H1 (cell line): ENCODE data around the gene RASGRF1. TPM values are rescaled to one million over a fixed set of nuclear protein-coding genes. Genes with fewer than 3 reads are reported as not detected.

Experiments
- CTCF ChIA-PET: fragments of 300-600 bp; sonication (Branson Sonifier 250); formaldehyde crosslinking; loops from one replicate; lab custom pipeline; 2021; ENCODE audit not compliant: partially characterized antibody; lab: Charles Lee
- POLR2A ChIA-PET: fragments of 300-600 bp; sonication (Branson Sonifier 250); formaldehyde crosslinking; loops from one replicate; lab custom pipeline; 2021; ENCODE audit warnings: inconsistent platforms; ENCODE audit not compliant: partially characterized antibody; lab: Charles Lee
- DNase-seq, 2 experiments: peaks; one replicate each; pipeline versions ENCODE4 v3.0.0 to v3.0.0-alpha.2; 2010 to 2022; ENCODE audit warnings: low spot score in 2 of 2, low read depth in 1 of 2, mixed read lengths in 1 of 2
- FAIRE-seq: peaks from 2 replicates; lab custom pipeline; 2011; peaks lifted over from hg19 to GRCh38; lab: Jason Lieb, UNC
- H2AFZ ChIP-seq: 2 replicates; pipeline ENCODE4 v1.8.1; 2012; ENCODE audit warnings: low read length, inconsistent platforms
- H2AK5ac ChIP-seq: 2 replicates; pipeline ENCODE4 v1.6.1; 2013; ENCODE audit warnings: low read depth, low read length
- H2BK120ac ChIP-seq: replicated peaks from 2 replicates; pipeline ENCODE3; 2013; ENCODE audit warnings: low read depth, low read length, inconsistent platforms
- H2BK12ac ChIP-seq: 2 replicates; pipeline ENCODE4 v1.6.1; 2013; ENCODE audit warnings: low read depth, low read length
- H2BK15ac ChIP-seq: 2 replicates; pipeline ENCODE4 v1.6.1; 2013; ENCODE audit warnings: low read length
- H2BK20ac ChIP-seq: 2 replicates; pipeline ENCODE4 v1.6.1; 2013; ENCODE audit warnings: low read length
- H2BK5ac ChIP-seq: 2 replicates; pipeline ENCODE4 v1.6.1; 2013; ENCODE audit warnings: low read depth, low read length
- H3K14ac ChIP-seq: 2 replicates; pipeline ENCODE4 v1.6.1; 2013; ENCODE audit warnings: inconsistent platforms; ENCODE audit not compliant: insufficient read length
- H3K18ac ChIP-seq: 2 replicates; pipeline ENCODE4 v1.6.1; 2013; ENCODE audit warnings: low read length; ENCODE audit errors: extremely low read depth
- H3K23ac ChIP-seq: 2 replicates; pipeline ENCODE4 v1.6.1; 2013; ENCODE audit warnings: inconsistent platforms; ENCODE audit not compliant: insufficient read length
- H3K23me2 ChIP-seq: 2 replicates; pipeline ENCODE4 v1.6.1; 2013; ENCODE audit warnings: low read depth, low read length
- H3K27ac ChIP-seq: 2 replicates; pipeline ENCODE4 v1.6.1; 2011; ENCODE audit warnings: low read depth, low read length, inconsistent platforms
- H3K27me3 ChIP-seq, 4 experiments: replicated peaks in 1 of 4; 1 replicate in 1 of 4; 2 replicates in 3 of 4; pipeline versions ENCODE4 v1.6.1 to v1.8.1; 2011 to 2013; ENCODE audit warnings: low read length in 3 of 4, mild to moderate bottlenecking in 3 of 4, inconsistent platforms in 2 of 4, mixed read lengths in 2 of 4, moderate library complexity in 1 of 4; ENCODE audit not compliant: control insufficient read depth in 3 of 4, insufficient read depth in 3 of 4; ENCODE audit errors: extremely low read depth in 1 of 4
- H3K36me3 ChIP-seq, 4 experiments: 2 replicates each; pipeline versions ENCODE4 v1.6.1 to v1.8.1; 2011 to 2013; ENCODE audit warnings: mild to moderate bottlenecking in 4 of 4, low read length in 3 of 4, moderate library complexity in 2 of 4, control low read depth in 1 of 4, inconsistent platforms in 1 of 4; ENCODE audit not compliant: insufficient read depth in 4 of 4, control insufficient read depth in 2 of 4
- H3K4ac ChIP-seq: replicated peaks from 2 replicates; pipeline ENCODE3; 2013; ENCODE audit warnings: low read length, low read depth, mixed read lengths, inconsistent platforms; ENCODE audit not compliant: insufficient read length
- H3K4me1 ChIP-seq, 4 experiments: replicated peaks in 1 of 4; 1 replicate in 1 of 4; 2 replicates in 3 of 4; pipeline versions ENCODE4 v1.6.1 to v1.8.1; 2011 to 2013; ENCODE audit warnings: low read length in 3 of 4, inconsistent platforms in 2 of 4, mixed read lengths in 1 of 4; ENCODE audit not compliant: insufficient read depth in 4 of 4, control insufficient read depth in 3 of 4
- H3K4me2 ChIP-seq, 2 experiments: 2 replicates each; pipeline versions ENCODE4 v1.6.1 to v1.8.1; 2011 to 2013; ENCODE audit warnings: low read depth in 2 of 2, low read length in 2 of 2, control low read depth in 1 of 2, inconsistent platforms in 1 of 2, mild to moderate bottlenecking in 1 of 2; ENCODE audit not compliant: insufficient read depth in 1 of 2
- H3K4me3 ChIP-seq, 4 experiments: fragments of 200-600, 300-600 bp in 1 of 4; sonication (generic), shearing (Covaris generic), sonication (Bioruptor Twin) in 1 of 4; 2 replicates each; pipeline versions ENCODE4 v1.5.1 to v1.8.1; 2011 to 2016; ENCODE audit warnings: low read length in 4 of 4, low read depth in 3 of 4, control low read depth in 2 of 4, inconsistent platforms in 2 of 4, mild to moderate bottlenecking in 2 of 4, mixed read lengths in 1 of 4, moderate library complexity in 1 of 4; ENCODE audit not compliant: insufficient read depth in 2 of 4; ENCODE audit errors: extremely low read depth in 1 of 4
- H3K56ac ChIP-seq: replicated peaks from 2 replicates; pipeline ENCODE3; 2013; ENCODE audit warnings: low read depth, mild to moderate bottlenecking, mixed read lengths, low read length, inconsistent platforms; ENCODE audit not compliant: insufficient read length
- H3K79me1 ChIP-seq: 2 replicates; pipeline ENCODE4 v1.6.1; 2013; ENCODE audit warnings: low read depth, low read length, control low read depth
- H3K79me2 ChIP-seq, 2 experiments: 2 replicates each; pipeline versions ENCODE4 v1.6.1 to v1.8.1; 2012 to 2013; ENCODE audit warnings: low read length in 2 of 2, mild to moderate bottlenecking in 2 of 2, inconsistent platforms in 1 of 2; ENCODE audit not compliant: insufficient read depth in 2 of 2, control insufficient read depth in 1 of 2
- H3K9ac ChIP-seq, 4 experiments: replicated peaks in 1 of 4; 1 replicate in 1 of 4; 2 replicates in 3 of 4; pipeline versions ENCODE4 v1.6.1 to v1.8.1; 2011 to 2013; ENCODE audit warnings: low read depth in 3 of 4, low read length in 3 of 4, control low read depth in 2 of 4, mild to moderate bottlenecking in 2 of 4, moderate library complexity in 2 of 4, inconsistent platforms in 1 of 4; ENCODE audit errors: extremely low read depth in 1 of 4
- H3K9me3 ChIP-seq, 2 experiments: 2 replicates each; pipeline versions ENCODE4 v1.6.1 to v1.8.1; 2012 to 2013; ENCODE audit warnings: mild to moderate bottlenecking in 2 of 2, moderate library complexity in 2 of 2, control low read depth in 1 of 2, inconsistent platforms in 1 of 2, low read depth in 1 of 2, low read length in 1 of 2, mixed read lengths in 1 of 2; ENCODE audit not compliant: insufficient read depth in 2 of 2
- H4K20me1 ChIP-seq, 2 experiments: replicated peaks in 1 of 2; 2 replicates each; pipeline versions ENCODE3 to v1.8.1; 2011 to 2013; ENCODE audit warnings: inconsistent platforms in 2 of 2, low read length in 2 of 2, mild to moderate bottlenecking in 1 of 2; ENCODE audit not compliant: insufficient read depth in 2 of 2, control insufficient read depth in 1 of 2
- H4K5ac ChIP-seq: 2 replicates; pipeline ENCODE4 v1.6.1; 2013; ENCODE audit warnings: low read length, low read depth, mixed read lengths, inconsistent platforms; ENCODE audit not compliant: insufficient read length
- H4K8ac ChIP-seq: 2 replicates; pipeline ENCODE4 v1.8.0; 2013; ENCODE audit warnings: mild to moderate bottlenecking, moderate library complexity, low read length, inconsistent platforms; ENCODE audit not compliant: insufficient read depth; ENCODE audit errors: extremely low read depth
- H4K91ac ChIP-seq: replicated peaks from 2 replicates; pipeline ENCODE3; 2013; ENCODE audit warnings: low read length, mixed read lengths, inconsistent platforms; ENCODE audit not compliant: insufficient read length
- CBX8 ChIP-seq: fragments of 300-800, 300-1000 bp; sonication (generic); IDR thresholded peaks from 2 replicates; pipeline ENCODE4 v1.7.1; 2016; ENCODE audit warnings: low read depth, low read length, borderline replicate concordance
- CEBPB ChIP-seq: IDR thresholded peaks from 2 replicates; pipeline ENCODE4 v1.6.1; 2012; ENCODE audit warnings: low read depth, low read length
- EGR1 ChIP-seq: IDR thresholded peaks from 2 replicates; pipeline ENCODE4 v1.6.1; 2011; ENCODE audit warnings: low read depth, low read length, borderline replicate concordance
- HDAC2 ChIP-seq, 2 experiments: fragments of 300-600 bp in 1 of 2; sonication (generic) in 1 of 2; IDR thresholded peaks; 2 replicates each; pipeline ENCODE4 v1.6.1; 2011 to 2012; ENCODE audit warnings: low read depth in 2 of 2, low read length in 2 of 2, mild to moderate bottlenecking in 2 of 2, moderate library complexity in 2 of 2, borderline replicate concordance in 1 of 2, inconsistent platforms in 1 of 2
- RBBP5 ChIP-seq: IDR thresholded peaks from 2 replicates; pipeline ENCODE4 v1.7.1; 2012; ENCODE audit warnings: low read depth, mild to moderate bottlenecking, inconsistent platforms, low read length, moderate library complexity, borderline replicate concordance
- WGBS, 2 experiments: shearing (Covaris generic) in 1 of 2; methylation state at CpG; one replicate each; pipeline versions ENCODE4 v1.1.6 to v1.1.7; 2013 to 2015; ENCODE audit warnings: low lambda C conversion rate in 2 of 2, mixed read lengths in 2 of 2, inconsistent platforms in 1 of 2, low coverage in 1 of 2, missing lambda C conversion rate in 1 of 2; ENCODE audit not compliant: insufficient replicate concordance in 2 of 2, insufficient coverage in 1 of 2, insufficient read length in 1 of 2; ENCODE audit errors: extremely low coverage in 1 of 2, missing lambda C conversion rate in 1 of 2; 5-methylcytosine and 5-hydroxymethylcytosine counted together
- polyA plus RNA-seq, 7 experiments: library from polyadenylated mRNA; depleted of rRNA in 3 of 7; stranded (reverse) in 5 of 7; unstranded in 2 of 7; fragments of >200 nt in 5 of 7; fragments of 200-250 nt in 2 of 7; gene quantifications; 1 replicate in 5 of 7; 2 replicates in 1 of 7; 4 replicates in 1 of 7; pipeline versions ENCODE4 v1.2.1 to v1.2.3, GENCODE V29; 2011 to 2013; ENCODE audit warnings: missing spikeins in 2 of 7, mixed read lengths in 2 of 7
- total RNA-seq: library from RNA; stranded (reverse); fragmentation: NEBNext Ultra II Directional; extraction: Animal tissue kit (Norgen Biotek cat#: 25700); gene quantifications from 2 replicates; pipeline ENCODE4 v1.2.1, GENCODE V29; 2021

Gene RASGRF1
- total and polyA plus RNA-seq, 2 of the 8 experiments (the other 6 are each of a cell fraction or from before 2014, with no cell fraction given), result 0.42 to 0.67 TPM

- ChIA-PET POLR2A (interaction anchor here (1.0 kb wide), 1 partner anchor 17 kb away, joined by 3 read pairs; no protein-coding TSS in a partner anchor), CTCF (interaction anchor here (0.7 to 15.0 kb wide), 48 partner anchors 9 to 344 kb away, joined by 3 to 352 read pairs (median 8); partner anchors contain the start of genes CTSH and RASGRF1)
- Histone ChIP-seq H2AFZ (no peak overlapping the region), H3K36me3 (no peaks in the 10 kb centered on the region), H3K27me3 (no peaks in the 10 kb centered on the region), H3K9me3 (no peaks in the 10 kb centered on the region; a peak in 1 of 4 replicates), H2BK5ac (no peak overlapping the region), H3K14ac (no peak overlapping the region), H3K9ac (no peak overlapping the region), H3K79me1 (no peaks in the 10 kb centered on the region), H2BK120ac (no peak overlapping the region), H3K4me2 (no peak overlapping the region), H4K20me1 (peaks cover 0 to 2% of the 10 kb centered on the region in 2 experiments), H3K4me1 (no peaks in the 10 kb centered on the region; a peak in 1 of 7 replicates), H3K23ac (no peak overlapping the region), H2AK5ac (no peak overlapping the region), H3K4me3 (no peak overlapping the region), H2BK12ac (no peak overlapping the region), H2BK20ac (no peak overlapping the region), H4K5ac (no peak overlapping the region), H2BK15ac (no peak overlapping the region), H3K27ac (no peak overlapping the region), H3K4ac (no peak overlapping the region), H3K79me2 (no peaks in the 10 kb centered on the region), H3K56ac (no peak overlapping the region), H3K18ac (no peak overlapping the region), H4K8ac (no peak overlapping the region), H4K91ac (no peak overlapping the region), H3K23me2 (peaks cover 6% of the 10 kb centered on the region; the same call in 1 of the 2 replicates)
- 29% methylated on average over 7 of the region's 7 CpGs; no CpG with 5 or more reads in 1 of the 2 experiments for WGBS, 2 experiments
- peak; percentile 50 for FAIRE-seq
- DNase-seq, result peak; percentile 23 to 90
- TF ChIP-seq CBX8, result no peak
- no peak for TF ChIP-seq EGR1
- TF ChIP-seq CEBPB, result no peak
- TF ChIP-seq RBBP5, result no peak
- TF ChIP-seq HDAC2 (IDR thresholded peaks at IDR 0.05; ENCODE audit: borderline replicate concordance in 1 of 2, low read depth in 2 of 2, low read length in 2 of 2), result no peak
Observed at GRCh38 chr15:79028411-79028964, 62.1 kb downstream of the RASGRF1 start.
